ENCODE measurements around the gene CDHR2.

The CDHR2 gene

GRCh38 chr5:176638437-176638836 is 89.3 kb downstream of the CDHR2 start:
- no peak for DNase-seq (ENCODE audit: low read depth)
- no peak overlapping the region for H3K4me3 ChIP-seq (ENCODE audit: low read depth, low read length)
- no peak for TF ChIP-seq CTCF (IDR thresholded peaks at IDR 0.05; ENCODE audit: insufficient read depth, low read depth, low read length, missing control alignments)

DNA sequence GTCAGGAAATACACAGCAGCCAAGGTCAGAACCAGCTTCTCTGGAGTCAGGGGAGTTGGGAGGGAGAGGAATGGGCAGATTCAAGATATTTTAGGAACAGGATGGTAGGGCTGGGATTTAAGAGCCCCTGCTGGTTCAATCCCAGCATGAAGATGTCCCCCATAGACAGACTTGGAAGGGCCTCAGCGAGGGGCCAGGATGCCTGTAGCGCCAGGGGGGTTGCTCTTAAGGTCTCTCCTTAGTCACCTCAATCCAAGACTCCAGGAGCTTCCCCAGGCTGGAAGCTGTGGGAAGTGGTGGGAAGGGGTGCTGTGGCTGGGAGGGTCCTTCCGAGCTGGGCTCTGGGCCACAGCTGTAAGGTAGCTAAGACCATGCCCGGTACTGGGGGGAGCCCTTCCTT is 90.1 kb downstream of the CDHR2 start:
- no peak overlapping the region for H3K4me3 ChIP-seq (ENCODE audit: low read depth, low read length)
- DNase-seq (ENCODE audit: low read depth) = no peak
- no peak for TF ChIP-seq CTCF (IDR thresholded peaks at IDR 0.05; ENCODE audit: insufficient read depth, low read depth, low read length, missing control alignments)

DNA sequence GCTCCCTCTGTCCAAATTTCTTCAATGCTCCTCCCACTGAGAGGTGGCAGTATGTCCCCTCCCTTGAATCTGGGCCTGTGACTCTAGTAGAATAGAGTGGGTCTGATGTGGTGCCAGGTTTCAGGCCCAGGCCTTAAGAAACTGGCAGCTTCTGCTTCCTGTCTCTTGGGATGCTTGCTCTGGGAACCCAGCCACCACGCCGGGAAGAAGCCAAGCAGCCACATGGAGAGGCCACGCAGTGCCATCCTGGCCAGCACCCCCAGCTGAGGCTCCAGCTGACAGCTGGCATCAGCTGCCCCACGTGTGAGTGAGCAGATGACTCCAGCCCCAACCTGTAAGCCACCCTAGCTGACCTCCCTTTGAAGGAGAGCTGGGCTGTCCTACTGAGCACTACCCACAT is 90.8 kb downstream of the CDHR2 start:
- DNase-seq (ENCODE audit: low read depth) = no peak

DNA sequence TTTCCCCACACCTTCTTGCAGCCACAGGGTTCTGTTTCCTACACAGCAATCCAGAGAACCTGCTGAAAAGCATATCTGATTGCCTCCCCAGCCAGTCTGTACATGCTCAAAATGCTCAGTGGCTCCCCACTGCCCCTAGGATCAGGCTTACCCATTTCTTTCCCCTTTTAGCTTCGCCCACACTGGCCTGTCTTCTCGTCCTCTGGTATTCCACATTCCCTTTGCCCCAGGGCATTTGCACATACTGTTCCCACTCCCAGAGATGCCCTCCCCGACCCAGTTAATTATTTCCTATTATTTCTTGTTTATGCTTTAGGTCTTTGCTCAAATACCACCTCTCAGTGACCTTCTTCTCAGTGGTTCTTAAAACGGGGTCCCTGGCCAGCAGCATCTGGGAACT is 91.5 kb downstream of the CDHR2 start:
- DNase-seq (ENCODE audit: low read depth) = no peak
- TF ChIP-seq CTCF (IDR thresholded peaks at IDR 0.05; ENCODE audit: insufficient read depth, low read depth, low read length, missing control alignments) = no peak
- no peak overlapping the region for H3K4me3 ChIP-seq (ENCODE audit: low read depth, low read length)

More for the DNA sequence above, 90.8 kb downstream of the CDHR2 start:
- no peak overlapping the region for H3K4me3 ChIP-seq (ENCODE audit: low read depth, low read length)
- no peak for TF ChIP-seq CTCF (IDR thresholded peaks at IDR 0.05; ENCODE audit: insufficient read depth, low read depth, low read length, missing control alignments)

GRCh38 chr5:176642675-176643490 is 93.7 kb downstream of the CDHR2 start:
- no peak for TF ChIP-seq CTCF (IDR thresholded peaks at IDR 0.05; ENCODE audit: insufficient read depth, low read depth, low read length, missing control alignments)
- DNase-seq (ENCODE audit: low read depth) = no peak
- H3K4me3 ChIP-seq (ENCODE audit: low read depth, low read length) = no peak overlapping the region

DNA sequence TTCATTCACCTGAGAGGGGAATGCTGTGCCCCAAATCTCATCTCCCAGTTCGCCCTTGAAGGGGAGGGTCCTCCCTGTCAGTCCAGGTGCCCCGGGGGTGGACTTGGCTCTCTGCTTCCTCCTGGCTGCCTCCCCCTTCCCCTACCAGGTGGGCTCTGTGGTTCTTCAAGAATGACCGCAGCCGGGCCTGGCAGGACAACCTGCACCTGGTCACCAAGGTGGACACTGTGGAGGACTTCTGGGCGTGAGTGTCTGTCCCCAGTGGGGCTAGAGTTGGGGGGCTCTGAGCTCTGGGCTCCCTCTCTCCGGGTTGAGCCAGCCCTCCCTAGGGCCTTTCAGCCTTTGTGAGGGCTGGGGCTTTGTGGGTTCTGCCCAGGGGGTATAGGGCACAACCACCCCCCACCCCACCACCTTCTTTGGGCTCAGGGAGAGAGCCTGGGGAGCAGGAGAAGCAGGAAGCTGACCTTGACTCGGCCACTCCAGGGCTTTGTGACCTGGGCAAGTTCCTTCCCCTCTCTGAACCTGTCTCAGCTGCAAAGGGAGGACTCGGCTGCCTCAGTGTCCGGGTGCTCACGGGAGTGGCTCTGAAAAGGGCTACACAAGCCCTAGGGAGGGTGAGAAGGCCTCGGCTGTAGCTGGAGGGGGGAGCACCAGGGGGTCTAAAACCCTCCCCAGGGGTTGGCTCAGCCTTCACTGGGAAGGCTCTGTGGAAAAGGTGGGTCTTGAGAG is 94.5 kb downstream of the CDHR2 start:
- H3K4me3 ChIP-seq (ENCODE audit: low read depth, low read length) = no peak overlapping the region
- DNase-seq (ENCODE audit: low read depth) = no peak
- TF ChIP-seq CTCF (IDR thresholded peaks at IDR 0.05; ENCODE audit: insufficient read depth, low read depth, low read length, missing control alignments) = no peak

Data from GM12865 (cell line).